OCI-LY1 (cell line): ENCODE results near the gene CATSPER1.
A peak's percentile ranks its signal among the peaks of the same experiment; 100 is the strongest.

Source experiments
- H2AFZ ChIP-seq: fragments of 200-600 bp; sonication (generic), shearing (Covaris generic); 2 replicates; pipeline ENCODE4 v1.6.0; 2014; ENCODE audit warnings: antibody characterized with exemption, mild to moderate bottlenecking, low read length
- H3F3A ChIP-seq: fragments of 200-600 bp; sonication (generic), shearing (Covaris generic); 2 replicates; pipeline ENCODE4 v1.6.0; 2014; ENCODE audit warnings: mild to moderate bottlenecking, antibody characterized with exemption, low read length, moderate library complexity; ENCODE audit not compliant: insufficient read depth
- H3K27ac ChIP-seq: fragments of 200-600 bp; sonication (generic); 2 replicates; pipeline ENCODE4 v1.5.1; 2014; ENCODE audit warnings: low read length, mixed run types, mild to moderate bottlenecking, low read depth; ENCODE audit not compliant: poor library complexity, severe bottlenecking
- H3K27me3 ChIP-seq: fragments of 200-600 bp; sonication (generic); 2 replicates; pipeline ENCODE4 v1.6.0; 2014; ENCODE audit warnings: antibody characterized with exemption, mild to moderate bottlenecking, low read length, moderate library complexity; ENCODE audit not compliant: insufficient read depth
- H3K36me3 ChIP-seq: fragments of 200-600 bp; sonication (generic); 2 replicates; pipeline ENCODE4 v1.6.1; 2014; ENCODE audit warnings: mild to moderate bottlenecking, antibody characterized with exemption, low read length, moderate library complexity, mixed read lengths; ENCODE audit not compliant: insufficient read depth
- H3K4me1 ChIP-seq: fragments of 200-600 bp; sonication (generic); 2 replicates; pipeline ENCODE4 v1.5.1; 2014; ENCODE audit warnings: mild to moderate bottlenecking, low read length, moderate library complexity; ENCODE audit not compliant: insufficient read depth, severe bottlenecking
- H3K4me2 ChIP-seq: fragments of 200-600 bp; sonication (generic), shearing (Covaris generic); 2 replicates; pipeline ENCODE4 v1.6.1; 2014; ENCODE audit warnings: low read length
- H3K4me3 ChIP-seq: fragments of 200-600 bp; sonication (generic); 2 replicates; pipeline ENCODE4 v1.5.1; 2014; ENCODE audit warnings: low read length, low read depth, mild to moderate bottlenecking, mixed read lengths; ENCODE audit not compliant: poor library complexity, severe bottlenecking
- H3K79me2 ChIP-seq: fragments of 200-600 bp; shearing (Covaris generic); 2 replicates; pipeline ENCODE4 v1.6.1; 2016; ENCODE audit warnings: mixed run types, low read length, mixed read lengths; ENCODE audit not compliant: insufficient read depth
- H3K9ac ChIP-seq: fragments of 200-600 bp; sonication (generic), shearing (Covaris generic); 2 replicates; pipeline ENCODE4 v1.6.1; 2014; ENCODE audit warnings: mild to moderate bottlenecking, low read length, mixed read lengths
- H3K9me2 ChIP-seq: fragments of 200-600 bp; sonication (generic), shearing (Covaris generic); 2 replicates; pipeline ENCODE4 v1.6.1; 2014; ENCODE audit warnings: low read depth, mild to moderate bottlenecking, low read length, mixed read lengths
- H3K9me3 ChIP-seq: fragments of 200-600 bp; shearing (Covaris generic); 2 replicates; pipeline ENCODE4 v1.6.1; 2014; ENCODE audit warnings: low read length, mixed read lengths
- H4K20me1 ChIP-seq: fragments of 200-600 bp; sonication (generic), shearing (Covaris generic); 2 replicates; pipeline ENCODE4 v1.6.0; 2016; ENCODE audit warnings: mild to moderate bottlenecking, low read length; ENCODE audit not compliant: insufficient read depth
- CTCF ChIP-seq: fragments of 200-600 bp; sonication (generic), shearing (Covaris generic); IDR thresholded peaks from 2 replicates; pipeline ENCODE4 v1.5.1; 2017; ENCODE audit warnings: mild to moderate bottlenecking, antibody characterized with exemption, low read length, moderate library complexity, mixed read lengths
- EZH2 ChIP-seq: fragments of 200-600 bp; sonication (generic), shearing (Covaris generic); IDR thresholded peaks from 2 replicates; pipeline ENCODE4 v1.8.0; 2017; ENCODE audit warnings: borderline replicate concordance, mixed run types, mild to moderate bottlenecking, antibody characterized with exemption, low read length, moderate library complexity, mixed read lengths

Gene CATSPER1

GRCh38 chr11:66047541-66048365 lies 21.5 kb upstream of the CATSPER1 start:
- H3K36me3 ChIP-seq = no peaks in the 10 kb centered on the region
- TF ChIP-seq CTCF = no peak
- no peak for TF ChIP-seq EZH2
- H4K20me1 ChIP-seq = no peaks in the 10 kb centered on the region
- H3K9me3 ChIP-seq = no peaks in the 10 kb centered on the region
- no peak overlapping the region for H3K27ac ChIP-seq
- H2AFZ ChIP-seq = no peak overlapping the region
- H3K27me3 ChIP-seq = peaks cover 5% of the 10 kb centered on the region; the same call in 1 of the 2 replicates
- H3K4me3 ChIP-seq = no peak overlapping the region
- H3K79me2 ChIP-seq = peaks cover 5% of the 10 kb centered on the region
- no peaks in the 10 kb centered on the region for H3K9me2 ChIP-seq
- H3F3A ChIP-seq = no peaks in the 10 kb centered on the region
- no peak overlapping the region for H3K9ac ChIP-seq
- H3K4me2 ChIP-seq = no peak overlapping the region
- peaks cover 25% of the 10 kb centered on the region for H3K4me1 ChIP-seq

GRCh38 chr11:66046901-66047300 lies 20.6 kb upstream of the CATSPER1 start:
- Histone ChIP-seq H3K4me2 (no peak overlapping the region), H3K27me3 (peaks cover 5% of the 10 kb centered on the region; the same call in 1 of the 2 replicates), H3K9me3 (no peaks in the 10 kb centered on the region), H3K4me1 (peaks cover 25% of the 10 kb centered on the region), H3K4me3 (no peak overlapping the region), H3K36me3 (no peaks in the 10 kb centered on the region), H4K20me1 (no peaks in the 10 kb centered on the region), H3F3A (no peaks in the 10 kb centered on the region), H3K79me2 (no peaks in the 10 kb centered on the region), H3K27ac (no peak overlapping the region), H2AFZ (no peak overlapping the region), H3K9me2 (no peaks in the 10 kb centered on the region), H3K9ac (no peak overlapping the region)
- TF ChIP-seq CTCF (no peak), EZH2 (no peak)

- H3K9me3 ChIP-seq = no peaks in the 10 kb centered on the region
- H3K36me3 ChIP-seq = no peaks in the 10 kb centered on the region
- no peaks in the 10 kb centered on the region for H3F3A ChIP-seq
- H3K79me2 ChIP-seq = no peaks in the 10 kb centered on the region
- no peak overlapping the region for H3K27ac ChIP-seq
- peaks cover 14% of the 10 kb centered on the region for H3K4me1 ChIP-seq
- peaks cover 5% of the 10 kb centered on the region; the same call in 1 of the 2 replicates for H3K27me3 ChIP-seq
- peak overlapping the region; percentile 28 for H3K4me3 ChIP-seq
- TF ChIP-seq EZH2 (no peak), CTCF (peak; percentile 96)
- peak overlapping the region; percentile 61 for H3K4me2 ChIP-seq
- no peaks in the 10 kb centered on the region for H4K20me1 ChIP-seq
- no peak overlapping the region for H2AFZ ChIP-seq
- no peaks in the 10 kb centered on the region for H3K9me2 ChIP-seq
- peak overlapping the region; percentile 27; the same call in 1 of the 2 replicates for H3K9ac ChIP-seq
Observed at GRCh38 chr11:66045177-66045639, 18.9 kb upstream of the CATSPER1 start.
